DMS79 treated with DMSO at 0.1 percent for 48 hours (cell line): ENCODE measurements around the gene CEP170B.
"Not testable (repeated sequence)": the region's sequence is repeated elsewhere in the genome, so short reads cannot be mapped to it uniquely, and the experiment has no call there.

Experiments
- DNase-seq: peaks from one replicate; lab custom pipeline; 2025; lab: John Stamatoyannopoulos, UW

Gene CEP170B

GRCh38 chr14:104892531-104893434 lies 27.7 kb downstream of the CEP170B start:
- no peak for DNase-seq

- no peak for DNase-seq
Measured at GRCh38 chr14:104893435-104894207, 28.6 kb downstream of the CEP170B start.

- no peak for DNase-seq
Measured at GRCh38 chr14:104894331-104895206, 29.5 kb downstream of the CEP170B start.

GRCh38 chr14:104895207-104895785 lies 30.2 kb downstream of the CEP170B start:
- DNase-seq: no peak

GRCh38 chr14:104895786-104896661 lies 31.0 kb downstream of the CEP170B start:
- peak; percentile 97 for DNase-seq

GRCh38 chr14:104897330-104898194 lies 32.5 kb downstream of the CEP170B start:
- no peak for DNase-seq

- DNase-seq: no peak
Measured at GRCh38 chr14:104898195-104898558, 33.1 kb downstream of the CEP170B start.

- no peak for DNase-seq
Measured at GRCh38 chr14:104898870-104899510, 33.9 kb downstream of the CEP170B start.

- no peak for DNase-seq
Measured at GRCh38 chr14:104899781-104900180, 34.7 kb downstream of the CEP170B start.

- DNase-seq: no peak
Measured at GRCh38 chr14:104900639-104901512, 35.8 kb downstream of the CEP170B start.

- no peak for DNase-seq
Measured at GRCh38 chr14:104903990-104904389, 38.9 kb downstream of the CEP170B start.

GRCh38 chr14:104904650-104905578 lies 39.8 kb downstream of the CEP170B start:
- DNase-seq: peak; percentile 17

- DNase-seq: not testable (repeated sequence)
Measured at GRCh38 chr14:104905579-104905933, 40.5 kb downstream of the CEP170B start.

GRCh38 chr14:104908303-104908702 lies 43.2 kb downstream of the CEP170B start:
- peak; percentile 53 for DNase-seq

- DNase-seq: no peak
Measured at GRCh38 chr14:104912053-104912452, 47.0 kb downstream of the CEP170B start.

GRCh38 chr14:104913435-104913834 lies 48.4 kb downstream of the CEP170B start:
- DNase-seq: peak; percentile 96

GRCh38 chr14:104917116-104917515 lies 52.0 kb downstream of the CEP170B start:
- no peak for DNase-seq
